HEK293 (cell line): ENCODE results near the gene NDRG4.

ENCODE experiments used
- IKZF3 ChIP-seq: fragments of 450-650 bp; IDR thresholded peaks from 2 replicates; pipeline ENCODE4 v1.5.0; 2018; ENCODE audit warnings: missing biosample characterization, mild to moderate bottlenecking, missing genetic modification characterization, moderate library complexity
- KLF17 ChIP-seq: fragments of 450-650 bp; formaldehyde crosslinking; IDR thresholded peaks from 2 replicates; pipeline ENCODE4 v1.5.1; 2016; ENCODE audit warnings: missing biosample characterization, missing genetic modification characterization
- PATZ1 ChIP-seq: fragments of 450-650 bp; formaldehyde crosslinking; IDR thresholded peaks from 2 replicates; pipeline ENCODE4 v1.5.1; 2016; ENCODE audit warnings: missing biosample characterization, missing genetic modification characterization
- PRDM10 ChIP-seq: fragments of 450-650 bp; formaldehyde crosslinking; IDR thresholded peaks from 2 replicates; pipeline ENCODE4 v1.5.1; 2016; ENCODE audit warnings: missing biosample characterization, missing genetic modification characterization
- SP7 ChIP-seq: fragments of 450-650 bp; formaldehyde crosslinking; IDR thresholded peaks from 2 replicates; pipeline ENCODE4 v1.5.1; 2016; ENCODE audit warnings: missing biosample characterization, missing genetic modification characterization
- ZBTB17 ChIP-seq: fragments of 450-650 bp; formaldehyde crosslinking; IDR thresholded peaks from 2 replicates; pipeline ENCODE4 v1.5.1; 2016; ENCODE audit warnings: missing biosample characterization, missing genetic modification characterization
- ZBTB8A ChIP-seq: fragments of 450-650 bp; formaldehyde crosslinking; IDR thresholded peaks from 2 replicates; pipeline ENCODE4 v1.5.1; 2016; ENCODE audit warnings: missing biosample characterization, missing genetic modification characterization
- ZFP37 ChIP-seq: fragments of 450-650 bp; formaldehyde crosslinking; IDR thresholded peaks from 2 replicates; pipeline ENCODE4 v1.5.1; 2016; ENCODE audit warnings: missing biosample characterization, missing genetic modification characterization
- ZFP41 ChIP-seq: fragments of 450-650 bp; formaldehyde crosslinking; IDR thresholded peaks from 2 replicates; pipeline ENCODE4 v1.5.1; 2016; ENCODE audit warnings: missing biosample characterization, missing genetic modification characterization, borderline replicate concordance
- ZNF121 ChIP-seq: fragments of 450-650 bp; formaldehyde crosslinking; IDR thresholded peaks from 2 replicates; pipeline ENCODE4 v1.5.1; 2016; ENCODE audit warnings: missing biosample characterization, missing genetic modification characterization
- ZNF148 ChIP-seq: fragments of 450-650 bp; formaldehyde crosslinking; IDR thresholded peaks from 2 replicates; pipeline ENCODE4 v1.5.0; 2017; ENCODE audit warnings: missing biosample characterization, missing genetic modification characterization, borderline replicate concordance
- ZNF175 ChIP-seq: fragments of 450-650 bp; formaldehyde crosslinking; IDR thresholded peaks from 2 replicates; pipeline ENCODE4 v1.5.1; 2016; ENCODE audit warnings: missing biosample characterization, missing genetic modification characterization
- ZNF341 ChIP-seq: fragments of 450-650 bp; formaldehyde crosslinking; IDR thresholded peaks from 2 replicates; pipeline ENCODE4; 2016; ENCODE audit warnings: low read depth, missing biosample characterization, missing genetic modification characterization
- ZNF394 ChIP-seq: fragments of 450-650 bp; formaldehyde crosslinking; IDR thresholded peaks from 2 replicates; pipeline ENCODE4 v1.5.1; 2016; ENCODE audit warnings: missing biosample characterization, missing genetic modification characterization, mild to moderate bottlenecking, moderate library complexity, borderline replicate concordance
- ZNF398 ChIP-seq: fragments of 450-650 bp; formaldehyde crosslinking; IDR thresholded peaks from 2 replicates; pipeline ENCODE4 v1.5.1; 2017; ENCODE audit warnings: missing biosample characterization, missing genetic modification characterization
- ZNF488 ChIP-seq: fragments of 450-650 bp; formaldehyde crosslinking; IDR thresholded peaks from 2 replicates; pipeline ENCODE4 v1.5.1; 2016; ENCODE audit warnings: missing biosample characterization, missing genetic modification characterization
- ZNF544 ChIP-seq: fragments of 450-650 bp; formaldehyde crosslinking; IDR thresholded peaks from 2 replicates; pipeline ENCODE4 v1.5.0; 2017; ENCODE audit warnings: missing biosample characterization, missing genetic modification characterization
- ZNF600 ChIP-seq: fragments of 450-650 bp; formaldehyde crosslinking; IDR thresholded peaks from 2 replicates; pipeline ENCODE4 v1.5.1; 2016; ENCODE audit warnings: missing biosample characterization, missing genetic modification characterization
- ZNF660 ChIP-seq: fragments of 450-650 bp; IDR thresholded peaks from 2 replicates; pipeline ENCODE4 v1.5.1; 2018; ENCODE audit warnings: missing biosample characterization, mild to moderate bottlenecking, missing genetic modification characterization
- ZSCAN30 ChIP-seq: fragments of 450-650 bp; IDR thresholded peaks from 2 replicates; pipeline ENCODE4 v1.5.1; 2018; ENCODE audit warnings: missing biosample characterization, mild to moderate bottlenecking, missing genetic modification characterization, moderate library complexity
- ZXDB ChIP-seq: fragments of 450-650 bp; formaldehyde crosslinking; IDR thresholded peaks from 2 replicates; pipeline ENCODE4 v1.5.1; 2016; ENCODE audit warnings: missing biosample characterization, missing genetic modification characterization
- TF ChIP-seq, protein P1 (sequence below): fragments of 450-650 bp; formaldehyde crosslinking; IDR thresholded peaks from 2 replicates; pipeline ENCODE4 v1.5.1; 2016; ENCODE audit warnings: missing biosample characterization, missing genetic modification characterization
- TF ChIP-seq, protein P2 (sequence below): sonication (generic); formaldehyde crosslinking; IDR thresholded peaks from 2 replicates; pipeline ENCODE4 v1.8.1; 2022; ENCODE audit warnings: mild to moderate bottlenecking, moderate library complexity, missing genetic modification reagents

NDRG4 gene

GRCh38 chr16:58487566-58488351 is 12.2 kb upstream of the NDRG4 start (continued):
- TF ChIP-seq ZNF398 (tag by site-specific recombination) (no peak), ZFP37 (tag by site-specific recombination) (0 out of 2 replicates have a peak, but pooled peaks have one; percentile 39), ZBTB8A (tag by site-specific recombination) (0 out of 2 replicates have a peak, but pooled peaks have one; percentile 10), ZNF175 (tag by site-specific recombination) (no peak), ZBTB17 (tag by site-specific recombination) (peak; percentile 46), KLF17 (tag by site-specific recombination) (peak; percentile 47; the same call in 1 of the 2 replicates), ZNF544 (tag by site-specific recombination) (no peak), ZNF488 (no peak), PRDM10 (tag by site-specific recombination) (peak; percentile 41), ZNF600 (peak; percentile 96), PATZ1 (tag by site-specific recombination) (0 out of 2 replicates have a peak, but pooled peaks have one; percentile 15), ZFP41 (tag by site-specific recombination) (no peak), IKZF3 (tag by site-specific recombination) (peak; percentile 61; the same call in 1 of the 2 replicates), ZSCAN30 (tag by site-specific recombination) (peak; percentile 79; the same call in 1 of the 2 replicates), ZNF394 (tag by site-specific recombination) (peak; percentile 54; the same call in 1 of the 2 replicates), ZNF341 (tag by site-specific recombination) (peak; percentile 85), ZNF121 (no peak), ZXDB (0 out of 2 replicates have a peak, but pooled peaks have one; percentile 18), ZNF148 (tag by site-specific recombination) (no peak), ZNF660 (tag by site-specific recombination) (peak; percentile 75; the same call in 1 of the 2 replicates), SP7 (peak; percentile 43; the same call in 1 of the 2 replicates)
- TF ChIP-seq, protein P1, sequence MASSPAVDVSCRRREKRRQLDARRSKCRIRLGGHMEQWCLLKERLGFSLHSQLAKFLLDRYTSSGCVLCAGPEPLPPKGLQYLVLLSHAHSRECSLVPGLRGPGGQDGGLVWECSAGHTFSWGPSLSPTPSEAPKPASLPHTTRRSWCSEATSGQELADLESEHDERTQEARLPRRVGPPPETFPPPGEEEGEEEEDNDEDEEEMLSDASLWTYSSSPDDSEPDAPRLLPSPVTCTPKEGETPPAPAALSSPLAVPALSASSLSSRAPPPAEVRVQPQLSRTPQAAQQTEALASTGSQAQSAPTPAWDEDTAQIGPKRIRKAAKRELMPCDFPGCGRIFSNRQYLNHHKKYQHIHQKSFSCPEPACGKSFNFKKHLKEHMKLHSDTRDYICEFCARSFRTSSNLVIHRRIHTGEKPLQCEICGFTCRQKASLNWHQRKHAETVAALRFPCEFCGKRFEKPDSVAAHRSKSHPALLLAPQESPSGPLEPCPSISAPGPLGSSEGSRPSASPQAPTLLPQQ (tag by site-specific recombination) = peak; percentile 62
- TF ChIP-seq, protein P2, sequence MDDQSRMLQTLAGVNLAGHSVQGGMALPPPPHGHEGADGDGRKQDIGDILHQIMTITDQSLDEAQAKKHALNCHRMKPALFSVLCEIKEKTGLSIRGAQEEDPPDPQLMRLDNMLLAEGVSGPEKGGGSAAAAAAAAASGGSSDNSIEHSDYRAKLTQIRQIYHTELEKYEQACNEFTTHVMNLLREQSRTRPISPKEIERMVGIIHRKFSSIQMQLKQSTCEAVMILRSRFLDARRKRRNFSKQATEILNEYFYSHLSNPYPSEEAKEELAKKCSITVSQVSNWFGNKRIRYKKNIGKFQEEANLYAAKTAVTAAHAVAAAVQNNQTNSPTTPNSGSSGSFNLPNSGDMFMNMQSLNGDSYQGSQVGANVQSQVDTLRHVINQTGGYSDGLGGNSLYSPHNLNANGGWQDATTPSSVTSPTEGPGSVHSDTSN (CRISPR knock-in tag) = peak; percentile 83; the same call in 1 of the 2 replicates
